K562 (cell line): ENCODE data around the gene DAPK1. TPM values are rescaled to one million over a fixed set of nuclear protein-coding genes. Genes with fewer than 3 reads are reported as not detected.

Source experiments
- ATAC-seq: fragments of 200-7000 bp; cut with Tn5 transposase; 3 replicates; pipeline ENCODE4 v1.9.1; 2020; ENCODE audit warnings: moderate library complexity
- BruUV-seq: library from RNA; stranded (reverse); fragments of 400-500 nt; replicated peaks from 2 replicates; lab custom pipeline; 2021; lab: Mats Ljungman, UMichigan
- CTCF ChIA-PET: fragments of 300-600 bp; formaldehyde crosslinking; extraction: SDS; loops from one replicate; lab custom pipeline; 2021; ENCODE audit warnings: low intra/inter-chr PET ratio; lab: Yijun Ruan, JAX
- POLR2A ChIA-PET: fragments of 300-600, 350-650 bp; sonication (Branson Sonifier 250); formaldehyde crosslinking; extraction: SDS; loops from one replicate; lab custom pipeline; 2021; ENCODE audit warnings: antibody characterized with exemption, inconsistent platforms; lab: Yijun Ruan, JAX
- DNase-seq, 4 experiments: peaks; one replicate each; pipeline versions ENCODE4 v3.0.0 to v3.0.0-alpha.2; 2011 to 2018; ENCODE audit warnings: low spot score in 3 of 4, mixed read lengths in 3 of 4; ENCODE audit errors: extremely low read depth in 1 of 4
- FAIRE-seq: peaks from 2 replicates; lab custom pipeline; 2011; peaks lifted over from hg19 to GRCh38; lab: Jason Lieb, UNC
- H2AFZ ChIP-seq: 2 replicates; pipeline ENCODE4 v1.6.0; 2011; ENCODE audit warnings: low read depth, low read length, control low read depth, inconsistent platforms
- H3K27ac ChIP-seq: fragments of 200-600 bp; 3 replicates; pipeline ENCODE4 v1.8.0; 2011; ENCODE audit warnings: low read depth, mild to moderate bottlenecking, control low read depth, inconsistent platforms, low read length, moderate library complexity, mixed read lengths; ENCODE audit errors: extremely low read depth
- H3K27me3 ChIP-seq, 2 experiments: fragments of 300-600 bp in 1 of 2; 2 replicates in 1 of 2; 3 replicates in 1 of 2; pipeline versions ENCODE4 v1.6.0 to v1.8.0; 2011; ENCODE audit warnings: inconsistent platforms in 2 of 2, low read length in 2 of 2, mild to moderate bottlenecking in 1 of 2, mixed read lengths in 1 of 2, moderate library complexity in 1 of 2; ENCODE audit not compliant: control insufficient read depth in 2 of 2, insufficient read depth in 2 of 2
- H3K36me3 ChIP-seq: fragments of 300-600 bp; 3 replicates; pipeline ENCODE4 v1.8.0; 2011; ENCODE audit warnings: mild to moderate bottlenecking, low read length, inconsistent platforms; ENCODE audit not compliant: control insufficient read depth, insufficient read depth
- H3K4me1 ChIP-seq, 2 experiments: fragments of 200-600 bp in 1 of 2; replicated peaks in 1 of 2; 2 replicates in 1 of 2; 3 replicates in 1 of 2; pipeline versions ENCODE4 v1.5.1 to v1.8.0; 2011; ENCODE audit warnings: inconsistent platforms in 2 of 2, low read length in 2 of 2, mild to moderate bottlenecking in 1 of 2, mixed read lengths in 1 of 2, moderate library complexity in 1 of 2; ENCODE audit not compliant: control insufficient read depth in 2 of 2, insufficient read depth in 2 of 2
- H3K4me2 ChIP-seq: 2 replicates; pipeline ENCODE4 v1.6.1; 2011; ENCODE audit warnings: low read length, control low read depth, inconsistent platforms, mixed read lengths; ENCODE audit not compliant: insufficient read depth
- H3K4me3 ChIP-seq: fragments of 200-600 bp; sonication (generic), shearing (Covaris generic); 2 replicates; pipeline ENCODE4 v1.5.1; 2016; ENCODE audit warnings: control low read depth, inconsistent platforms
- H3K79me2 ChIP-seq: fragments of 200-600 bp; 3 replicates; pipeline ENCODE4 v1.8.0; 2011; ENCODE audit warnings: low read length, inconsistent platforms; ENCODE audit not compliant: control insufficient read depth, insufficient read depth
- H3K9ac ChIP-seq, 2 experiments: 2 replicates each; pipeline versions ENCODE4 v1.6.0 to v1.6.1; 2011; ENCODE audit warnings: low read depth in 2 of 2, low read length in 2 of 2, control low read depth in 1 of 2, inconsistent platforms in 1 of 2, mild to moderate bottlenecking in 1 of 2, mixed read lengths in 1 of 2; ENCODE audit not compliant: insufficient read depth in 1 of 2
- H3K9me1 ChIP-seq: one replicate; pipeline ENCODE4 v1.6.0; 2011; ENCODE audit warnings: inconsistent platforms, mild to moderate bottlenecking, low read length, moderate library complexity; ENCODE audit not compliant: control insufficient read depth, insufficient read depth
- H3K9me3 ChIP-seq: replicated peaks from 2 replicates; pipeline ENCODE4 v1.5.1; 2011; ENCODE audit warnings: low read depth, low read length, inconsistent platforms; ENCODE audit not compliant: control insufficient read depth, insufficient read depth
- H4K20me1 ChIP-seq: replicated peaks from 2 replicates; pipeline ENCODE4 v1.6.1; 2011; ENCODE audit warnings: low read length, inconsistent platforms, mixed read lengths; ENCODE audit not compliant: control insufficient read depth, insufficient read depth
- NFATC3 ChIP-seq: fragments of 450-650 bp; IDR thresholded peaks from 2 replicates; pipeline ENCODE4 v1.6.1; 2017; ENCODE audit warnings: mild to moderate bottlenecking
- SPI1 ChIP-seq: IDR thresholded peaks from 2 replicates; pipeline ENCODE4 v1.6.1; 2011; ENCODE audit warnings: low read depth, low read length, control low read depth, borderline replicate concordance
- TOE1 ChIP-seq, 2 experiments: fragments of 450-650 bp in 1 of 2; sonication (generic) in 1 of 2; formaldehyde crosslinking in 1 of 2; IDR thresholded peaks; 2 replicates each; pipeline versions ENCODE4 v1.7.1 to v1.8.0; 2016 to 2022; ENCODE audit warnings: borderline replicate concordance in 2 of 2, mild to moderate bottlenecking in 2 of 2, antibody characterized with exemption in 1 of 2, inconsistent platforms in 1 of 2, low read depth in 1 of 2, missing genetic modification reagents in 1 of 2, moderate library complexity in 1 of 2
- XRCC4 ChIP-seq: IDR thresholded peaks from one replicate; pipeline ENCODE4 v1.6.1; 2011; ENCODE audit not compliant: insufficient read depth, insufficient read length; ENCODE audit errors: extremely low read depth
- WGBS: fragments of 100-300 bp; shearing (Covaris generic); methylation state at CpG from one replicate; pipeline ENCODE4 v1.1.6; 2016; ENCODE audit warnings: low coverage, mixed read lengths; ENCODE audit not compliant: insufficient coverage; ENCODE audit errors: missing lambda C conversion rate; 5-methylcytosine and 5-hydroxymethylcytosine counted together
- in situ Hi-C: fragments of 300-500 bp; cut with MboI; formaldehyde crosslinking; loops from 4 replicates; pipeline ENCODE4 v1.15.0; 2018; ENCODE audit warnings: inconsistent platforms, mixed read lengths
- intact Hi-C: fragments of 100-400 bp; cut with micrococcal nuclease; formaldehyde crosslinking; loops from 2 replicates; pipeline ENCODE4 v1.14.2; 2022
- polyA plus RNA-seq, 8 experiments: library from polyadenylated mRNA; depleted of rRNA in 4 of 8; stranded (reverse) in 5 of 8; unstranded in 3 of 8; fragments of >200 nt; fragmentation: Nextera tagmentation in 2 of 8; fragmentation: Illumina TruSeq in 1 of 8; extraction: Ambion mirVana in 2 of 8; extraction: Trizol in 1 of 8; gene quantifications; 2 replicates each; pipeline versions ENCODE4 v1.2.1 to v1.2.3, GENCODE V29; 2011 to 2014; ENCODE audit warnings: inconsistent platforms in 1 of 8, missing spikeins in 1 of 8
- total RNA-seq, 7 experiments: library from RNA; depleted of rRNA in 6 of 7; stranded (reverse); fragments of >200 nt in 6 of 7; fragmentation: Illumina TruSeq in 2 of 7; extraction: Trizol in 2 of 7; gene quantifications; 2 replicates each; pipeline versions ENCODE4 v1.2.1 to v1.2.3, GENCODE V29; 2011 to 2021; ENCODE audit warnings: low replicate concordance in 1 of 7
- TF ChIP-seq, protein P1 (sequence below): fragments of 200-800 bp; sonication (Bioruptor generic); IDR thresholded peaks from 2 replicates; pipeline ENCODE4 v1.6.1; 2017; ENCODE audit warnings: missing genetic modification characterization, missing compliant biosample characterization
- TF ChIP-seq, protein P2 (sequence below): sonication (generic); formaldehyde crosslinking; IDR thresholded peaks from 2 replicates; pipeline ENCODE4 v1.8.0; 2022; ENCODE audit warnings: missing genetic modification reagents, mild to moderate bottlenecking, moderate library complexity, borderline replicate concordance
- TF ChIP-seq, protein P3 (sequence below), 2 experiments: fragments of 450-650 bp; formaldehyde crosslinking in 1 of 2; IDR thresholded peaks; 2 replicates each; pipeline versions ENCODE4 v1.4.0 to v1.6.1; 2014 to 2020; ENCODE audit warnings: mild to moderate bottlenecking in 2 of 2, borderline replicate concordance in 1 of 2, low read depth in 1 of 2

Gene DAPK1
- total and polyA plus RNA-seq, 9 of the 15 experiments (the other 6 are each of a cell fraction or from before 2014, with no cell fraction given) = 1.7 to 26.4 (median 15.8) TPM

DNA sequence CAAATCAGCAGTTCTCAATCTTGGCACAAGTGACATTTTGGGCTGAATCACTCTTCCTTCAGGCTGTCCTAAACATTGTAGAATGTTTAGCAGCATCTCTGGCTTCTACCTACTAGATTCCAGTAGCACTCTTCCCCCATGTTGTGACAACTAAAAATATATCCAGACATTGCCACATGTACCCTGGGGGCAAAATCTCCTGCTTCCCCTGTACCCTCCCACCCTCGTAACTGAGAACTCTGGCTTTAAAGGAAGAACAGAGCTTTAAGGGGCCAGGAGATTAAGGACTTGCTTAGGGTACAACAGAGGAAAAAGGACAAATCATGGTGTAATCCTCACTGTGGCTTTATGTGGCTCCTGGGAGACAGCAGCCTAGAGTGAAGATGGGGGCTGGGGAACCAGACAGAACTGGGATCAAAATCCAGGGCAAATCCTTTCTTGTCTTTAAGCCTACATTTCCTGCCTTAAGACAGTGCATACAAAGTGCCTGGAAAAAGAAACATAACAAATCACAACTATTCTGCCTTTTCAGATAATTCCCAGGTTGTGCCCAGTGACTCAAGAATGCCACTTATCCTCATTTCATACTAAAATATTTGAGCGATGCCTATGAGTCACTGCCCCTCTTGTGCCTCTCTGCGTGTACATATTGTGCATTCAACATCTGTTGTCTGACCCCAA is 109.3 kb downstream of the DAPK1 start (continued):
- TF ChIP-seq, protein P1, sequence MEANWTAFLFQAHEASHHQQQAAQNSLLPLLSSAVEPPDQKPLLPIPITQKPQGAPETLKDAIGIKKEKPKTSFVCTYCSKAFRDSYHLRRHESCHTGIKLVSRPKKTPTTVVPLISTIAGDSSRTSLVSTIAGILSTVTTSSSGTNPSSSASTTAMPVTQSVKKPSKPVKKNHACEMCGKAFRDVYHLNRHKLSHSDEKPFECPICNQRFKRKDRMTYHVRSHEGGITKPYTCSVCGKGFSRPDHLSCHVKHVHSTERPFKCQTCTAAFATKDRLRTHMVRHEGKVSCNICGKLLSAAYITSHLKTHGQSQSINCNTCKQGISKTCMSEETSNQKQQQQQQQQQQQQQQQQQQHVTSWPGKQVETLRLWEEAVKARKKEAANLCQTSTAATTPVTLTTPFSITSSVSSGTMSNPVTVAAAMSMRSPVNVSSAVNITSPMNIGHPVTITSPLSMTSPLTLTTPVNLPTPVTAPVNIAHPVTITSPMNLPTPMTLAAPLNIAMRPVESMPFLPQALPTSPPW (CRISPR knock-in tag) = no peak
- TF ChIP-seq TOE1 (IDR thresholded peaks at IDR 0.05; ENCODE audit: borderline replicate concordance) = no peak
- no peak for TF ChIP-seq TOE1 (CRISPR knock-in tag; IDR thresholded peaks at IDR 0.05; ENCODE audit: borderline replicate concordance, low read depth)
- no peak for TF ChIP-seq NFATC3

DNA sequence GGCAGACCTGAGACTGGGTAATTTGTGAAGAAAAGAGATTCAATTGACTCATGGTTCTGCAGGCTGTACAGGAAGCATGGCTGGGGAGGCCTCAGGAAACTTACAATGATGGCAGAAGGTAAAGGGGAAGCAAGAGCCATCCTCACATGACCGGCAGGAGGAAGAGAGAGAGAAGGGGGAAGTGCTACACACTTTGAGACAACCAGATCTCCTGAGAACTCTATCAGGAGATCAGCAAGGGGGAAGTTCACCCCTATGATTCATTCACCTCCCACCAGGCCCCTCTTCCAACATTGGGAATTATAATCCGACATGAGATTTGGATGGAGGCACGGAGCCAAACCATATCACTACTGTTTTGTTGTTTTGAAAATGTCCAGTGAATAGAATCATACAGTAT is 110.2 kb downstream of the DAPK1 start:
- peaks cover 4 to 15% of the 10 kb centered on the region in 2 experiments; a peak in 4 of 5 replicates for H3K4me1 ChIP-seq
- H3K27ac ChIP-seq = no peak overlapping the region
- no peaks in the 10 kb centered on the region for H4K20me1 ChIP-seq
- in situ Hi-C loops (no loop called here), intact Hi-C loops (no loop called here)
- ChIA-PET POLR2A (no interaction called here), CTCF (no interaction called here)
- peaks cover 39% of the 10 kb centered on the region; the same call in 2 of the 3 replicates for H3K36me3 ChIP-seq
- H3K27me3 ChIP-seq = no peaks in the 10 kb centered on the region
- no peak overlapping the region for H3K9ac ChIP-seq
- H3K4me2 ChIP-seq = no peak overlapping the region
- no peak overlapping the region for H3K4me3 ChIP-seq
- no TSS peak for BruUV-seq
- no peaks in the 10 kb centered on the region; the same call in 2 of the 3 replicates for H3K79me2 ChIP-seq
- WGBS = 74% methylated on average over 3 of the region's 3 CpGs
- peak; percentile 40; the same call in 1 of the 2 replicates for TF ChIP-seq SPI1
- TF ChIP-seq, protein P2, sequence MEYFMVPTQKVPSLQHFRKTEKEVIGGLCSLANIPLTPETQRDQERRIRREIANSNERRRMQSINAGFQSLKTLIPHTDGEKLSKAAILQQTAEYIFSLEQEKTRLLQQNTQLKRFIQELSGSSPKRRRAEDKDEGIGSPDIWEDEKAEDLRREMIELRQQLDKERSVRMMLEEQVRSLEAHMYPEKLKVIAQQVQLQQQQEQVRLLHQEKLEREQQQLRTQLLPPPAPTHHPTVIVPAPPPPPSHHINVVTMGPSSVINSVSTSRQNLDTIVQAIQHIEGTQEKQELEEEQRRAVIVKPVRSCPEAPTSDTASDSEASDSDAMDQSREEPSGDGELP (CRISPR knock-in tag) = no peak
- TF ChIP-seq, protein P3, sequence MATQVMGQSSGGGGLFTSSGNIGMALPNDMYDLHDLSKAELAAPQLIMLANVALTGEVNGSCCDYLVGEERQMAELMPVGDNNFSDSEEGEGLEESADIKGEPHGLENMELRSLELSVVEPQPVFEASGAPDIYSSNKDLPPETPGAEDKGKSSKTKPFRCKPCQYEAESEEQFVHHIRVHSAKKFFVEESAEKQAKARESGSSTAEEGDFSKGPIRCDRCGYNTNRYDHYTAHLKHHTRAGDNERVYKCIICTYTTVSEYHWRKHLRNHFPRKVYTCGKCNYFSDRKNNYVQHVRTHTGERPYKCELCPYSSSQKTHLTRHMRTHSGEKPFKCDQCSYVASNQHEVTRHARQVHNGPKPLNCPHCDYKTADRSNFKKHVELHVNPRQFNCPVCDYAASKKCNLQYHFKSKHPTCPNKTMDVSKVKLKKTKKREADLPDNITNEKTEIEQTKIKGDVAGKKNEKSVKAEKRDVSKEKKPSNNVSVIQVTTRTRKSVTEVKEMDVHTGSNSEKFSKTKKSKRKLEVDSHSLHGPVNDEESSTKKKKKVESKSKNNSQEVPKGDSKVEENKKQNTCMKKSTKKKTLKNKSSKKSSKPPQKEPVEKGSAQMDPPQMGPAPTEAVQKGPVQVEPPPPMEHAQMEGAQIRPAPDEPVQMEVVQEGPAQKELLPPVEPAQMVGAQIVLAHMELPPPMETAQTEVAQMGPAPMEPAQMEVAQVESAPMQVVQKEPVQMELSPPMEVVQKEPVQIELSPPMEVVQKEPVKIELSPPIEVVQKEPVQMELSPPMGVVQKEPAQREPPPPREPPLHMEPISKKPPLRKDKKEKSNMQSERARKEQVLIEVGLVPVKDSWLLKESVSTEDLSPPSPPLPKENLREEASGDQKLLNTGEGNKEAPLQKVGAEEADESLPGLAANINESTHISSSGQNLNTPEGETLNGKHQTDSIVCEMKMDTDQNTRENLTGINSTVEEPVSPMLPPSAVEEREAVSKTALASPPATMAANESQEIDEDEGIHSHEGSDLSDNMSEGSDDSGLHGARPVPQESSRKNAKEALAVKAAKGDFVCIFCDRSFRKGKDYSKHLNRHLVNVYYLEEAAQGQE (IDR thresholded peaks at IDR 0.05; ENCODE audit: borderline replicate concordance) = no peak
- TF ChIP-seq, protein P3 (CRISPR knock-in tag; IDR thresholded peaks at IDR 0.05; ENCODE audit: low read depth) = no peak
- TF ChIP-seq XRCC4 = no peak
- no peak for DNase-seq
- no peak for ATAC-seq
- H3K9me3 ChIP-seq = no peaks in the 10 kb centered on the region
- H2AFZ ChIP-seq = no peak overlapping the region
- peaks cover 4% of the 10 kb centered on the region for H3K9me1 ChIP-seq
- no peak for FAIRE-seq
